ENCODE data around the gene COPS3.

Gene COPS3

GRCh38 chr17:17200831-17201230 lies 80.2 kb downstream of the COPS3 start:
- H3K27ac ChIP-seq (ENCODE audit: low read length) = no peak overlapping the region
- no peak overlapping the region for H3K4me3 ChIP-seq (ENCODE audit: low read length)
- H3K79me2 ChIP-seq (ENCODE audit: low read length) = peaks cover 35% of the 10 kb centered on the region

GRCh38 chr17:17200311-17200710 lies 80.7 kb downstream of the COPS3 start:
- H2AFZ ChIP-seq (ENCODE audit: low read length) = no peak overlapping the region
- H3K4me3 ChIP-seq (ENCODE audit: low read length) = no peak overlapping the region
- no peak for TF ChIP-seq EZH2phosphoT487 (IDR thresholded peaks at IDR 0.05; ENCODE audit: low read length)
- TF ChIP-seq EZH2 (optimal IDR thresholded peaks at IDR 0.05; ENCODE audit: low read depth, low read length) = no peak
- TF ChIP-seq, protein P1, sequence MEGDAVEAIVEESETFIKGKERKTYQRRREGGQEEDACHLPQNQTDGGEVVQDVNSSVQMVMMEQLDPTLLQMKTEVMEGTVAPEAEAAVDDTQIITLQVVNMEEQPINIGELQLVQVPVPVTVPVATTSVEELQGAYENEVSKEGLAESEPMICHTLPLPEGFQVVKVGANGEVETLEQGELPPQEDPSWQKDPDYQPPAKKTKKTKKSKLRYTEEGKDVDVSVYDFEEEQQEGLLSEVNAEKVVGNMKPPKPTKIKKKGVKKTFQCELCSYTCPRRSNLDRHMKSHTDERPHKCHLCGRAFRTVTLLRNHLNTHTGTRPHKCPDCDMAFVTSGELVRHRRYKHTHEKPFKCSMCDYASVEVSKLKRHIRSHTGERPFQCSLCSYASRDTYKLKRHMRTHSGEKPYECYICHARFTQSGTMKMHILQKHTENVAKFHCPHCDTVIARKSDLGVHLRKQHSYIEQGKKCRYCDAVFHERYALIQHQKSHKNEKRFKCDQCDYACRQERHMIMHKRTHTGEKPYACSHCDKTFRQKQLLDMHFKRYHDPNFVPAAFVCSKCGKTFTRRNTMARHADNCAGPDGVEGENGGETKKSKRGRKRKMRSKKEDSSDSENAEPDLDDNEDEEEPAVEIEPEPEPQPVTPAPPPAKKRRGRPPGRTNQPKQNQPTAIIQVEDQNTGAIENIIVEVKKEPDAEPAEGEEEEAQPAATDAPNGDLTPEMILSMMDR (IDR thresholded peaks at IDR 0.05; ENCODE audit: low read length) = no peak
- H3K27ac ChIP-seq (ENCODE audit: low read length) = no peak overlapping the region
- no peaks in the 10 kb centered on the region for H3K27me3 ChIP-seq (replicated peaks; ENCODE audit: insufficient read depth, low read length)
- no peaks in the 10 kb centered on the region for H3K36me3 ChIP-seq (replicated peaks; ENCODE audit: insufficient read depth, low read length)
- H3K9ac ChIP-seq (ENCODE audit: low read length) = no peak overlapping the region
- no peak for DNase-seq
- no peak overlapping the region for H3K4me2 ChIP-seq (ENCODE audit: low read depth, low read length)
- H3K79me2 ChIP-seq (ENCODE audit: low read length) = peaks cover 35% of the 10 kb centered on the region
- no peaks in the 10 kb centered on the region for H3K9me3 ChIP-seq (replicated peaks; ENCODE audit: insufficient read depth, low read length)
- no peaks in the 10 kb centered on the region for H3K9me2 ChIP-seq (replicated peaks; ENCODE audit: insufficient read depth, low read length)
- no peaks in the 10 kb centered on the region for H3F3A ChIP-seq (ENCODE audit: insufficient read depth, low read length)
- no peaks in the 10 kb centered on the region for H4K20me1 ChIP-seq (ENCODE audit: insufficient read depth, low read length)
- H3K4me1 ChIP-seq (ENCODE audit: low read length) = peaks cover 8% of the 10 kb centered on the region; the same call in 1 of the 2 replicates

More at GRCh38 chr17:17200831-17201230, 80.2 kb downstream of the COPS3 start:
- H3K27me3 ChIP-seq (replicated peaks; ENCODE audit: insufficient read depth, low read length) = no peaks in the 10 kb centered on the region
- peaks cover 8% of the 10 kb centered on the region; the same call in 1 of the 2 replicates for H3K4me1 ChIP-seq (ENCODE audit: low read length)
- DNase-seq = no peak
- no peak overlapping the region for H3K4me2 ChIP-seq (ENCODE audit: low read depth, low read length)
- no peak for TF ChIP-seq EZH2phosphoT487 (IDR thresholded peaks at IDR 0.05; ENCODE audit: low read length)
- H2AFZ ChIP-seq (ENCODE audit: low read length) = no peak overlapping the region
- H4K20me1 ChIP-seq (ENCODE audit: insufficient read depth, low read length) = no peaks in the 10 kb centered on the region
- H3F3A ChIP-seq (ENCODE audit: insufficient read depth, low read length) = peaks cover 4% of the 10 kb centered on the region; the same call in 1 of the 2 replicates
- no peaks in the 10 kb centered on the region for H3K9me2 ChIP-seq (replicated peaks; ENCODE audit: insufficient read depth, low read length)
- H3K9ac ChIP-seq (ENCODE audit: low read length) = no peak overlapping the region
- no peaks in the 10 kb centered on the region for H3K9me3 ChIP-seq (replicated peaks; ENCODE audit: insufficient read depth, low read length)
- no peaks in the 10 kb centered on the region for H3K36me3 ChIP-seq (replicated peaks; ENCODE audit: insufficient read depth, low read length)

- TF ChIP-seq EZH2 (optimal IDR thresholded peaks at IDR 0.05; ENCODE audit: low read depth, low read length) = no peak
- TF ChIP-seq, protein P1 (IDR thresholded peaks at IDR 0.05; ENCODE audit: low read length) = no peak
- TF ChIP-seq EZH2phosphoT487 (IDR thresholded peaks at IDR 0.05; ENCODE audit: low read length) = no peak
- no peaks in the 10 kb centered on the region for H3K4me1 ChIP-seq (ENCODE audit: low read length)
- no peak overlapping the region for H3K4me2 ChIP-seq (ENCODE audit: low read depth, low read length)
Observed at GRCh38 chr17:17198281-17198680, 82.8 kb downstream of the COPS3 start.

GRCh38 chr17:17196776-17197175 lies 84.3 kb downstream of the COPS3 start:
- no peaks in the 10 kb centered on the region for H3K9me2 ChIP-seq (replicated peaks; ENCODE audit: insufficient read depth, low read length)
- H3K4me2 ChIP-seq (ENCODE audit: low read depth, low read length) = no peak overlapping the region
- no peaks in the 10 kb centered on the region for H3K36me3 ChIP-seq (replicated peaks; ENCODE audit: insufficient read depth, low read length)
- H3K9me3 ChIP-seq (replicated peaks; ENCODE audit: insufficient read depth, low read length) = no peaks in the 10 kb centered on the region
- H3K9ac ChIP-seq (ENCODE audit: low read length) = no peak overlapping the region
- TF ChIP-seq EZH2 (optimal IDR thresholded peaks at IDR 0.05; ENCODE audit: low read depth, low read length) (no peak), EZH2phosphoT487 (IDR thresholded peaks at IDR 0.05; ENCODE audit: low read length) (no peak)
- TF ChIP-seq, protein P1 (IDR thresholded peaks at IDR 0.05; ENCODE audit: low read length) = no peak
- H3F3A ChIP-seq (ENCODE audit: insufficient read depth, low read length) = no peaks in the 10 kb centered on the region
- 0 out of 2 replicates have a peak, but pooled peaks cover 3% of the 10 kb centered on the region for H3K79me2 ChIP-seq (ENCODE audit: low read length)
- H3K4me1 ChIP-seq (ENCODE audit: low read length) = 0 out of 2 replicates have a peak, but pooled peaks cover 3% of the 10 kb centered on the region
- H3K4me3 ChIP-seq (ENCODE audit: low read length) = no peak overlapping the region
- H3K27me3 ChIP-seq (replicated peaks; ENCODE audit: insufficient read depth, low read length) = no peaks in the 10 kb centered on the region
- no peak overlapping the region for H2AFZ ChIP-seq (ENCODE audit: low read length)
- no peak for DNase-seq
- H4K20me1 ChIP-seq (ENCODE audit: insufficient read depth, low read length) = no peaks in the 10 kb centered on the region
- H3K27ac ChIP-seq (ENCODE audit: low read length) = no peak overlapping the region

More at GRCh38 chr17:17198281-17198680, 82.8 kb downstream of the COPS3 start:
- Histone ChIP-seq H3K27me3 (replicated peaks; ENCODE audit: insufficient read depth, low read length) (no peaks in the 10 kb centered on the region), H3K9me2 (replicated peaks; ENCODE audit: insufficient read depth, low read length) (no peaks in the 10 kb centered on the region), H3F3A (ENCODE audit: insufficient read depth, low read length) (no peaks in the 10 kb centered on the region), H3K27ac (ENCODE audit: low read length) (no peak overlapping the region), H3K9ac (ENCODE audit: low read length) (no peak overlapping the region), H3K79me2 (ENCODE audit: low read length) (peaks cover 16% of the 10 kb centered on the region), H3K9me3 (replicated peaks; ENCODE audit: insufficient read depth, low read length) (no peaks in the 10 kb centered on the region), H3K4me3 (ENCODE audit: low read length) (no peak overlapping the region), H4K20me1 (ENCODE audit: insufficient read depth, low read length) (no peaks in the 10 kb centered on the region), H2AFZ (ENCODE audit: low read length) (no peak overlapping the region), H3K36me3 (replicated peaks; ENCODE audit: insufficient read depth, low read length) (no peaks in the 10 kb centered on the region)
- DNase-seq = no peak
